ENCODE results near the gene NPIPA1.
"Not testable (repeated sequence)": the region's sequence is repeated elsewhere in the genome, so short reads cannot be mapped to it uniquely, and the experiment has no call there.

DNA sequence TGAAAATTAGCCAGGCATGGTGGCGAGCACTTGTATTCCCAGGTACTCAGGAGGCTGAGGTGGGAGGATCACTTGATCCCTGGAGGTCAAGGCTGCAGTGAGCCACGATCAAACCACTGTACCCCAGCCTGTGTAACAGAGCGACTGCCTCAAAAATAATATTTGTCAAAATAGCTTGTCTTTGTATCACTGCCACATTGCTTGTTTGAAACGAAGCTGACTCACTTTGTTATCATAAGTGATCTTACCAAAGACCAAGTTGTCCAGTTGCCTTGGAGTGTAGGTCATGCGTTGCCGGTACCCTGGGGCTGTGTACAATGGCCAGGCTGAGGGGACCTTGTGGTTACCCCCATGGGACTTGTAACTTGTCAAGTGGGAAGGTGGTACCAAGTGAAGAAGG is 59.5 kb downstream of the NPIPA1 start:
- not testable (repeated sequence) for TF ChIP-seq POLR2A (IDR thresholded peaks at IDR 0.05; ENCODE audit: low read length); BHLHE40 (IDR thresholded peaks at IDR 0.05; ENCODE audit: low read depth, low read length); TFCP2L1 (CRISPR knock-in tag; IDR thresholded peaks at IDR 0.05); RAD21 (conservative IDR thresholded peaks at IDR 0.05 in 1 of 2, IDR thresholded peaks at IDR 0.05 in 1 of 2); RCOR1 (IDR thresholded peaks at IDR 0.05; ENCODE audit: low read depth, low read length); RNF2 (IDR thresholded peaks at IDR 0.05; ENCODE audit: borderline replicate concordance, low read depth); SMC3 (IDR thresholded peaks at IDR 0.05); JUN (IDR thresholded peaks at IDR 0.05); CHD4 (IDR thresholded peaks at IDR 0.05; ENCODE audit: borderline replicate concordance)
- TF ChIP-seq, protein P1, sequence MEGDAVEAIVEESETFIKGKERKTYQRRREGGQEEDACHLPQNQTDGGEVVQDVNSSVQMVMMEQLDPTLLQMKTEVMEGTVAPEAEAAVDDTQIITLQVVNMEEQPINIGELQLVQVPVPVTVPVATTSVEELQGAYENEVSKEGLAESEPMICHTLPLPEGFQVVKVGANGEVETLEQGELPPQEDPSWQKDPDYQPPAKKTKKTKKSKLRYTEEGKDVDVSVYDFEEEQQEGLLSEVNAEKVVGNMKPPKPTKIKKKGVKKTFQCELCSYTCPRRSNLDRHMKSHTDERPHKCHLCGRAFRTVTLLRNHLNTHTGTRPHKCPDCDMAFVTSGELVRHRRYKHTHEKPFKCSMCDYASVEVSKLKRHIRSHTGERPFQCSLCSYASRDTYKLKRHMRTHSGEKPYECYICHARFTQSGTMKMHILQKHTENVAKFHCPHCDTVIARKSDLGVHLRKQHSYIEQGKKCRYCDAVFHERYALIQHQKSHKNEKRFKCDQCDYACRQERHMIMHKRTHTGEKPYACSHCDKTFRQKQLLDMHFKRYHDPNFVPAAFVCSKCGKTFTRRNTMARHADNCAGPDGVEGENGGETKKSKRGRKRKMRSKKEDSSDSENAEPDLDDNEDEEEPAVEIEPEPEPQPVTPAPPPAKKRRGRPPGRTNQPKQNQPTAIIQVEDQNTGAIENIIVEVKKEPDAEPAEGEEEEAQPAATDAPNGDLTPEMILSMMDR (IDR thresholded peaks at IDR 0.05), result not testable (repeated sequence)
- TF ChIP-seq, protein P2, sequence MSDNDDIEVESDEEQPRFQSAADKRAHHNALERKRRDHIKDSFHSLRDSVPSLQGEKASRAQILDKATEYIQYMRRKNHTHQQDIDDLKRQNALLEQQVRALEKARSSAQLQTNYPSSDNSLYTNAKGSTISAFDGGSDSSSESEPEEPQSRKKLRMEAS (IDR thresholded peaks at IDR 0.05), result not testable (repeated sequence)
- TF ChIP-seq, protein P3, sequence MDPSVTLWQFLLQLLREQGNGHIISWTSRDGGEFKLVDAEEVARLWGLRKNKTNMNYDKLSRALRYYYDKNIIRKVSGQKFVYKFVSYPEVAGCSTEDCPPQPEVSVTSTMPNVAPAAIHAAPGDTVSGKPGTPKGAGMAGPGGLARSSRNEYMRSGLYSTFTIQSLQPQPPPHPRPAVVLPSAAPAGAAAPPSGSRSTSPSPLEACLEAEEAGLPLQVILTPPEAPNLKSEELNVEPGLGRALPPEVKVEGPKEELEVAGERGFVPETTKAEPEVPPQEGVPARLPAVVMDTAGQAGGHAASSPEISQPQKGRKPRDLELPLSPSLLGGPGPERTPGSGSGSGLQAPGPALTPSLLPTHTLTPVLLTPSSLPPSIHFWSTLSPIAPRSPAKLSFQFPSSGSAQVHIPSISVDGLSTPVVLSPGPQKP (IDR thresholded peaks at IDR 0.05; ENCODE audit: low read depth, low read length), result not testable (repeated sequence)
- TF ChIP-seq, protein P4, sequence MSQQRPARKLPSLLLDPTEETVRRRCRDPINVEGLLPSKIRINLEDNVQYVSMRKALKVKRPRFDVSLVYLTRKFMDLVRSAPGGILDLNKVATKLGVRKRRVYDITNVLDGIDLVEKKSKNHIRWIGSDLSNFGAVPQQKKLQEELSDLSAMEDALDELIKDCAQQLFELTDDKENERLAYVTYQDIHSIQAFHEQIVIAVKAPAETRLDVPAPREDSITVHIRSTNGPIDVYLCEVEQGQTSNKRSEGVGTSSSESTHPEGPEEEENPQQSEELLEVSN (IDR thresholded peaks at IDR 0.05; ENCODE audit: borderline replicate concordance, low read depth), result not testable (repeated sequence)
- TF ChIP-seq, protein P5, sequence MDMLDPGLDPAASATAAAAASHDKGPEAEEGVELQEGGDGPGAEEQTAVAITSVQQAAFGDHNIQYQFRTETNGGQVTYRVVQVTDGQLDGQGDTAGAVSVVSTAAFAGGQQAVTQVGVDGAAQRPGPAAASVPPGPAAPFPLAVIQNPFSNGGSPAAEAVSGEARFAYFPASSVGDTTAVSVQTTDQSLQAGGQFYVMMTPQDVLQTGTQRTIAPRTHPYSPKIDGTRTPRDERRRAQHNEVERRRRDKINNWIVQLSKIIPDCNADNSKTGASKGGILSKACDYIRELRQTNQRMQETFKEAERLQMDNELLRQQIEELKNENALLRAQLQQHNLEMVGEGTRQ (IDR thresholded peaks at IDR 0.05), result not testable (repeated sequence)
